Erythroblast (primary cell): ENCODE data around the gene KIAA1671.
"Not testable (repeated sequence)": the region's sequence is repeated elsewhere in the genome, so short reads cannot be mapped to it uniquely, and the experiment has no call there.

Source experiments
- DNase-seq, 2 experiments: peaks; one replicate each; lab custom pipeline; 2025; lab: John Stamatoyannopoulos, UW
- GATA1 ChIP-seq: IDR thresholded peaks from 2 replicates; pipeline ENCODE4 v1.6.1; 2011; ENCODE audit warnings: low read depth, mild to moderate bottlenecking, control low read depth, low read length, moderate library complexity
- POLR2A ChIP-seq: IDR thresholded peaks from 2 replicates; pipeline ENCODE4 v1.6.1; 2011; ENCODE audit warnings: mild to moderate bottlenecking, low read length

The KIAA1671 gene

DNA sequence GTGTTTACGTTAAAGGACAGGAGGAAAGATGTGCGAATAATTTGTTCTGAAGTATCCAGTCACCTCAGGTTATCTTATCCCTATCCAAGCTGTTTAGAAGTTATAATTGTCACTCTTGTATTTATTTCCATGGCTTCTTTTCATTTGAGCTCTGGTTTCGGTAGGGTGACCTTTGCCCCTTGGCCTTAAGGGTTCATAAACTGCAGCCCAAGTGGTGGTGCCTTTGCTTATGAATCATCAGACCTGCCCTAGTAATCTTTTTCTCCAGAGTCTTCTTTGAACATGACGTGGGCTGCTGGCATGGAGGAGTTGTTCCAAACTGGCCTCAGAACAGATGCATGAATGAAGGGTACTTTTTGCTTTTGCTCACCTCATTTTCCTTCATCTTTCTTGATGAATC, 240.6 kb downstream of the KIAA1671 start:
- TF ChIP-seq GATA1 (no peak), POLR2A (no peak)
- no peak for DNase-seq

DNA sequence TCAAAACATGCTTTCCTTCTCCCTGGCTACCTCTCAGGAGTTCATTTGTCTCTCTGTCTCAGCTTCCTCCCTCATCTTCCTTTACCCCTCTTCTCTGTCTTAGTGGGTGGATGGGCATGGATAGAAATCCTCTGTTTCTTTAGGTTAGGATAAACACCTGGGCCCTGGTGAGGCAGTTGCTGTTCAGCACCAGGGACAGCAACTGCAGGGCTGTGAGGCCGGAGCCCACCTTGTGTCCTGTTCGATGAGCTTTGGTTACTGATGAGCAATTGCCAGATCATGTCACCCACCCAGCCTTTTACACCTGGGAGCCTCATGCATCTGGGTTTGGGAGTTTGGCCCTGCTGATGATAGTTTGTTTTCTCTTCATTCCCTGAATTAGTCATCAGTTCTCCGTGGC, 241.0 kb downstream of the KIAA1671 start:
- TF ChIP-seq GATA1 (no peak), POLR2A (no peak)
- DNase-seq, result no peak

DNA sequence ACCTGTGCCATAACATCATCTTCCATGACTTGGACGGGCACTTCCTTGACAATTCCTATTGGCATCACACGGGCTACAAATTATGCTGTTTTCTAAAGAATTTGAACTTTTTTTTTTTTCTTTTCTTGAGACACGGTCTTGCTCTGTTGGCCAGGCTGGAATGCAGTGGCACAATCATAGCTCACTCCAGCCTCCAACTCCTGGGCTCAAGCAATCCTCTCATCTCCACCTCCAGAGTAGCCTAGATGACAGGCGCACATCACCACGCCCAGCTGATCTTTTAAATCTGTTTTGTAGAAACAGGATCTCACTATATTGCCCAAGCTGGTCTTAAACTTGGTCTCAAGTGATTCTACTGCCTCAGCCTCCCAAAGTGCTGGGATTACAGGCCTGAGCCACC, 243.8 kb downstream of the KIAA1671 start:
- TF ChIP-seq POLR2A, result no peak
- TF ChIP-seq GATA1, result no peak
- DNase-seq, result no peak

DNA sequence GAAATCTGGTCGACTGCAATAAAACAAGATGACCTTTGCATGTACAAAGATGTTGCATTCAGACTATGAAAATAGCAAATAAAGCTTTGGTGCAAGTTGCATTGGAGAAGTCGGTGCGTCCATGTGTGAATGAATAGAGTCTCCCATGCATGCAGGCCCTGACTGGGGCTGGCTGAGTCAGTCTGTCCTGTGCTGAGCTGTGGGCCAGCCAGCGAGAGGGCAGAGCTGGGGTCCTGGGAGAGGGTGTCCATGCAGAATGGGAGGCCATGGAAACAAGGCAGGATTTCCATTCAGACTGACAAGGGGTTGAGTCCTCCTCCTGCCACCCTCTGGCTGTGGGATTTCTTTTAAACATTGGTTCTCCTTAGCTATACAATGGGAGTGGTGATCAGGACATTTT, 244.8 kb downstream of the KIAA1671 start:
- TF ChIP-seq GATA1 (no peak), POLR2A (no peak)
- no peak for DNase-seq

DNA sequence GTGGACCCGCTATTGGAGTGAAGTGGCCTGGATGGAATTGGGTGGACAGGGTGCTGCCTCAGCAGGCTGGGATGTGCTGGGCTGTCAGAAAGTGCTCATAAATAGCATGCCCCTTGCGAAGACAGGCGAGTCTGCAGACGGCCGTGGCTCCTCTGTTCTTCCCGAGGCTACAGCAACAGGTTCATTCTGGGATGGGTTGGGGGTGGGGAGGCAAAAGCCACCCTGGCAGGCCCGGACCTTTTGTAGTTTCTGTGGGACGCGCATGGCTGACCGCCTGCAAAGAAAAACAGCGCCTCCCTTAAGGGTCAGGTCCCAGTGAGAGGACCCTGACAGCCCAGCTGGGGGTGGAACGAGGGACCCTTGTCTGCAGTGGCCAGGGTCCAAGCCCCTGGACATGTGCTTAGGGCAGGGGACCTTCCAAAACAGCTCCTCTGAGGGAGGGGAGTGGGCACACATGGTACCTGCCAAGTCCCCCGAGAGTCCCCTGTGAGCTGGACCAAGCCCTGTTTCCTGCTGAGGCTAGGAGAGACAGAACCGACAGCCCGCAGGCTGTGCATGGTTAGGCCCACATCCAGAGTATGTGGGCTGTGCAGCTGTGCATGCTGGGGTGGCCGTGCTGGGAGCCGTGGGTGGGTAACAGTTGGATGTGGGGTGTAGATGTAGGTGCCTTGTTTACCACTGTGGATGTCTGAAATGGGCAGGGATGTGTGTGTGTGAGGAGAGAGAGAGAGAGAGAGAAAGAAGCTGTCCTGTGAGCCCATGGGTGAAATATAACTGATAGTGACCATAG, 247.4 kb downstream of the KIAA1671 start, which contains the start of gene CRYBB3:
Gene CRYBB3, plus strand, starts transcription at position 128 of the 790 bp plus-strand sequence. CDS start 1,539 bp downstream, outside the sequence.
- DNase-seq, result no peak
- no peak for TF ChIP-seq GATA1
- TF ChIP-seq POLR2A, result no peak

DNA sequence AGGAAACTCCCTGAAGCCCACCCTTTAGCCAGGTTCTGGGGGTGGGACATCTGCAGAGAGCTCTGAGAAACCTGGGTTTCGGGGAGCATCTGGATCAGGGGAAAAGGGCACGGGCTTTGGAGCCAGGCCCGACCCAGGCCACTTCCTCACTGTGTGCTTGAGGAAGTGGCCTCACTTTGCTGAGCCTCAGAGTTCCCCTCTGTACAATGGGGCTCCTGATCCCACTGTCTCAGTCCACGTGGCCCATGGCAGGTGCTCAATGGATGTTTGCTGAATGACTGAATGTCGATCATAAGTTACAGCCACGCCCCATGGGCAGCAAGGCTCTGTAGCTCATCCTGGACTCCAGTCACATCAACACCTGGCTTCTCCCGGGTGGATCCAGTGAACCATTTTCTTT, 248.5 kb downstream of the KIAA1671 start:
- TF ChIP-seq GATA1 (no peak), POLR2A (no peak)
- DNase-seq, result no peak

DNA sequence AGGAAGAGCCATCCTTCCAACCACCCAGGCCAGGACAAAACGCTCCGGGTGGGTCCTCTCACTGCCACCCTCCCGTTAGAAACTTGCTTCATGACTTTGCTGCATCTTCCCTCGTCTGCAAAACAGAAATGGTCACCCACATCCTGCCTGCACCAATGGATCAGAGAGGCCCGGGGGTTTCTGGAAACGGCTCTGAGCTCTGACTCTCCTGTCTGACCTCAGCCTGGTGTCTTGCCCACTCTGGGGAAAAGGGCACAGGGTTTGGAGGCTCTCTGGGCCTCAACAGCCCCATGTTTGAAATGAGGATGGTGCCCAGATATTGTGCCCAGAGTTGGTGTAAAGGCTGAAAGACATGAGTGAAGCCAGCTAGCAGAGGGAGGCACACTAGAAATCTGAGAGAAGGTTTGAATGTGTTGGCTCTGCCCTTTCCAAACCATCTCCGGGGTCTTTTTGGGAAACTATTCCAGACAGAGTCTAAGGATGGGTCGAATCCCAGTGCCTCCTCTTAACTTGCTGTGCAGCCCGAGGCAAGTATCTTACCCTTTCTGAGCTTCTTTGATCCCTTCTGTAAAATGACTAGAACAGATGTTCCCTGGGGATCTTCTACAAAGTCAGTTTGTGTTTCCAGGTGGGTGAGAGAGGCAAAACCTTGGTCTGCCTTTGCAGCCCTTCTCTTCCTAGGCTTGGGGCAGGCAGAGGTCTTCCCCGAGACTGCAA, 249.2 kb downstream of the KIAA1671 start:
- DNase-seq, result no peak
- TF ChIP-seq POLR2A (no peak), GATA1 (no peak)

DNA sequence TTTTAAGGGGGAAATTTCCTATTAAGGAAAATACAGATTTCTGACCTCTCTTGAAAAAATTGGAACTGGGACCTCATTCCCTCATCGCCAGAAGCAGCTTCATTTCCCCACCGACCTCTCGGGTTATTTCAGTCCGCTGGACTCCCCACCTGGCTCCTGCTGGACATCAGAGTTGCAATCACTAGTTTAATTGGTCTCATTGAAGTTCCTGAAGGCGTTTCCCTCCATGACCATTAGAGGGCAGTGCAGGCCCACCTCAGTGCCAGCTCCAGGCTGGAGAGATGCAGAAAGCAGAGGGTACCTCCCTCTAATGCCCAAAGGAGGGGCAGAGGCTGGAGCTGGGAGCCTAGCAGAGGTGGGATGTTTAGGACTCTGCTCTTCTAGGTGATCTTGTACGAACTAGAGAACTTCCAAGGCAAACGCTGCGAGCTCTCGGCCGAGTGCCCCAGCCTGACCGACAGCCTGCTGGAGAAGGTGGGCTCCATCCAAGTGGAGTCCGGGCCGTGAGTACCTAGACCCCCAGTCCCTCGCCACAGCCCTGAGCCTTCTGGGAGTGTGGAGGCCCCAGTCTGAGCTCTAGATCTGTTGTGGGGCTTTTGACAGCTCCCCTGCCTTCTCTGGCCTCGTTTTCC, 249.9 kb downstream of the KIAA1671 start:
- peak; percentile 40 to 70 for DNase-seq
- TF ChIP-seq GATA1 (no peak), POLR2A (no peak)

DNA sequence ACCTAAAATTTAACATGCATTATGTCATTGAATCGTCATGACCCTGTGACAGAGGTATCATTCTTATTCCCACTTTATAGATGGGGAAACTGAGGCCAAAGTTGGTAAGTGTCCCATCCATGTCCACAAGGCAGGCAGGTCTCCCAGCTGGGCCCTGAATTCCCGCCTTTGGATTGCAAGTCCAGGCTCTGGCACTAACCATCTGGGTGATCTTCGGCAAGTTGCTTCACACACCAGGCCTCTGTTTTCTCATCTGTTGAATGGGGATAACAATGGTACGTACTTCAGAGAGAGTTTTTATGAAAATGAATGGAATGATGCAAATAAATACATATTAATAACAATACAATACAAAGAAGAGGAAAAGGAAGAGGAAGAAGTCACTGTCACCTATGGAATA, 250.6 kb downstream of the KIAA1671 start:
- no peak for DNase-seq

DNA sequence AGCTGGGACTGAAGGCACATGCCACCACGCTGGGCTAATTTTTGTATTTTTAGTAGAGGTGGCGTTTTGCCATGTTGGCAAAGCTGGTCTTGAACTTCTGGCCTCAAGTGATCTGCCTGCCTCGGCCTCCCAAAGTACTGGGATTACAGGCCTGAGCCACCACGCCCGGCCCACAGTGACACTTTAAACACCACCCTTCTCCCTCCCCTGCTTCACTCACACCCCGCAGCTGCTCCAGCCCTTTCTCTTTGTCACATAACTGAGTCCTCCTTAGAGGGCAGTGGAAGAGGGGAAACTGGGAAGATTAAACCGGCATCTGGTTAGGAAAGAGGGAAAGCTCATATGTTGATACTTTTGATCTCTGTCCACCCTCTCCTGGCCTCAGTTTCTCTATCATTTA, 252.0 kb downstream of the KIAA1671 start:
- not testable (repeated sequence) for DNase-seq

More for the DNA sequence above, 250.6 kb downstream of the KIAA1671 start:
- no peak for TF ChIP-seq POLR2A
- no peak for TF ChIP-seq GATA1

DNA sequence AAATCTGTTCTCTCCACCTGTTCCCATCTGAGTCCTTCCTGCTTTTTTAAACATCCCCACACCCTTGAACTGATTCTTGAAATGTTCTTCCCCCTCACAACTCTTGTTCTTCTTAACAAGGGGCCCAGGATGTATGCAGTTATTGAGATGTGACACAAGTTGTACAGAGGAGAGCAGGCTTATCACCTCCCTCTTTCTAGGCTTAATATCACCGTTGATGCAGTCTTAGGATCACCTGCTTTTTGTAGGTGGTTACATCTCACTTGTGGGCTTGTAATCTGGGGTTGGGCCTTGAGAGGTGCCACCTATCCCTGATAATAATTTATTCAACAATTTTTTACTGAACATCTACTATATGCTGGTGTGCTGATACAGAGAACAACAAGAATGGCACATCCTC, 253.3 kb downstream of the KIAA1671 start:
- TF ChIP-seq GATA1 (no peak), POLR2A (no peak)
- no peak for DNase-seq

DNA sequence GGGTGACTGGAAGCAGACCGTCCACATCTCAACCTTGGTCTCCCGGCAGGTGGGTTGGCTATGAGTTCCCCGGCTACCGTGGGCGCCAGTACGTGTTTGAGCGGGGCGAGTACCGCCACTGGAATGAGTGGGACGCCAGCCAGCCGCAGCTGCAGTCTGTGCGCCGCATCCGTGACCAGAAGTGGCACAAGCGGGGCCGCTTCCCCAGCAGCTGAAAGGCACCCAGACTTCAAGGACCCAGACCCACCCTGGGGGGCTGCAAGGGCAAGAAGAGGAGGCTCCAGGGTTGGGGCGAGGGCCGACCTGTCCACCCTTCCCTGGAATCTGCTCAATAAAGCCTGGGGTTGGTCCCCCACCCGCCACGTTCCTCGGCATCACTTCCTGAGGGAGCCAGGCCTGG, 254.5 kb downstream of the KIAA1671 start:
- no peak for DNase-seq
- no peak for TF ChIP-seq POLR2A
- TF ChIP-seq GATA1, result no peak

DNA sequence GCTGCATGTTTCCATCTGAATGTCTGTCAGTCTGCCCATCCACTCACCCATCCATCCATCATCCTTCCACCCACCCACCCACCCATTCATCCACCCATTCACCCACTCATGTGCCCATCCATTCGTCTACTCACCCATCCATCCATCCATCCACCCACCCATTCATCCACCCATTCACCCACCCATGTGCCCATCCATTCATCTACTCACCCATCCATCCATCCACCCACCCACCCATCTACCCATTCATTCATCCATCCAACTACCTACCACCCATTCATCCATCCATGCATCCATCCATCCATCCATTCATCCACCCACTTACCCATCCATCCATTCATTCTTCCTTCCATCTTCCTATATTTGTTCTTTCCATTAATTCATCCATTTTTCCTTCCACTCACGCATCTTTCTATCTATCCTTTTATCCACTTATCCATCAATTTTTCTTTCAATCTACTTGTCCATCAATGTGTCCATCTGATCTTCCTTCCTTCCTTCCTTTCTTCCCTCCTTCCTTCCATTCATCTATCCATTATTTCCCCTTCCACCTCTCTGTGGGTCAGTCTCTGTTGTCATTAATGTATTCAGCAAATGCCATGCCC, 255.1 kb downstream of the KIAA1671 start:
- TF ChIP-seq GATA1 (no peak), POLR2A (no peak)
- no peak for DNase-seq

DNA sequence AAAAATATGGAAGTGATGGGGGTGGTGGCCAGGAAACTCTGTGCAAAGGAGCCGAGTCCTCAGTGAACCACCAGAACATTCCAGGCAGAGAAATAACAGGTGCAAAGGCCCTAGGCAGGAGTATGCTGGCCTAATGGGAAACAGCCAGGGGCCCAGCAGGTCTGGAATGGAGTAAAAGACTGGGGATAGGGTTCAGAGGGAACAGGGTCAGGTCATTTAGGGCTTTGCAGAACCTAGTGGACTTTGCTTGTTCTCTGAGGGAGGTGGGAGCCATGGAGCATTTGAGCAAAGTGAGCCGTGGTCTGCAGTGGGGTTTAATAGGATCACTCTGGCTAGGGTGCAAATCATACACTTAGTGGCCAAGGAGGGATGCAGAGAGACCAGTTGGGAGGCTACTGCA, 255.8 kb downstream of the KIAA1671 start:
- no peak for DNase-seq
- TF ChIP-seq GATA1 (no peak), POLR2A (no peak)
